T-helper 2 cell (primary cell): ENCODE measurements around the gene MOCS2.

Source experiments
- DNase-seq, 5 experiments: peaks; one replicate each; pipeline versions ENCODE4 v3.0.0 to v3.0.0-alpha.2; 2012 to 2022

The MOCS2 gene

DNA sequence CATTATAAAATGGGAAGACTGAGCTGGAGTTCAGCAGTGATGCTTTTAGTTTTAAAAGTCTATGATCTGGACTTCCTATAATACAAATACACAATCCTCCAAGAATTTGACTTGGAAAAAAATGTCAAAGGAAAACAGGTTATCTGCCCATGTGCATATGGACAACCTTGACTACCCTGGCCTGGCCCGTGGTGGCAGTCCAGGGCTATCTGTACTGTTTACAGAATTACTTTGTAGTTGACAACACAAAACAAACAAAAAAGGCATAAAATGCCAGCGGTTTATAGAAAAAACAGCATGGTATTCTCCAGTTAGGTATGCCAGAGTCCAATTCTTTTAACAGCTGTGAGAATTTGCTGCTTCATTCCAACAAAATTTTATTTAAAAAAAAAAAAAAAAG is 17.3 kb downstream of the MOCS2 start:
- DNase-seq = no peak

DNA sequence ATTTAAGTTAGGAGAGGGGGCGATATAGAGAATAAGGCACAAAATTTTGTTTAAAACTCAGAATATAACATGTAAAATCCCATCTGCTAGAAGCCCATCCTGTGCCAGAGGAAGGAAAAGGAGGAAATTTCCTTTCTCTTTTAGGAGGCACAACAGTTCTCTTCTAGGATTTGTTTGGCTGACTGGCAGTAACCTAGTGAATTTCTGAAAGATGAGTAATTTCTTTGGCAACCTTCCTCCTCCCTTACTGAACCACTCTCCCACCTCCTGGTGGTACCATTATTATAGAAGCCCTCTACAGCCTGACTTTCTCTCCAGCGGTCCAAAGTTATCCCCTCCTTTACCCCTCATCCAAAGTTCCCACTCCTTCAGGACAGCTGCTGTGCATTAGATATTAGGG is 18.3 kb downstream of the MOCS2 start:
- DNase-seq = no peak

DNA sequence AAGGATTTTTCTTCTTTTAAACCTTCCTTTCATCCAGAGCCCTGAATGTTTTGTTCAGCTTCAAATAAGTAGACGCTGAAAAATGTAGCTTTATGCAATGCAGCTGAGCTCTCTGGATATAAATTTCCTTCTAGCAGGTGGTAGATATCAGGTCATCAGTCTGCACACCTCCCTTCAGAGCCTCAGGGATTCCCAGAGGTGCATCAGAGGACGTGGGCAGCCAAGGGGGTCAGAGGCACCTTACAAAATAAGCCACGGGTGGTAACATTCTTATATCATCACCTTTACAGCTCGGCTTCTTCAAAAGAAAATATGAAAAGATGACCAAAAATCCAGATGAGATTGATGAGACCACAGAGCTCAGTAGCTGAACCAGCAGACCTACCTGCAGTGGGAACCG is 19.3 kb downstream of the MOCS2 start:
- peak in 1 of 5 experiments; percentile 17 for DNase-seq

DNA sequence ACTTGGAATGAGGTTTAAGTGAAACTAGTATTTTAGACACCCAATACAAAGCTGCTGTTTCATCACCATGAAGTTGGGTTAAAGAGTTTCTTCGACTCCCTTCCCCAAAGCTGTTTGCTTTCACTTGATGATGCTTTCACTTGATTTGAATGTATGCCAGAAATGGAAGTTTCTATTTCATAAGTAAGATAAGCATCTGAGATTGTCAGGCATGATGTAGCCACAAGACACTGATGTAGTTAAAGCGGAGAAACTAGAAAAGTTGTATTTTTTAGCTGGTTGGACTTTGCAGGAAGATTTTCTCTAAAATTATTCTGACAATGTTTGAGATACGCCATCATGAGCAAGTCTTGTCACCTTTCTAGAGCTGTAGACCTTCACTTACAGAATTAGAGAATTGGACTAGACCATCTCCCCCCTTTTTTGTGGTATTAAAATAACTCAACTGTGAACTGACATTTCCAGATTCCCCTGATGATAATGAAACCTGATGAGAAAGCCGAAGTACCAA is 20.0 kb downstream of the MOCS2 start:
- DNase-seq = peak in 1 of 5 experiments; percentile 90

DNA sequence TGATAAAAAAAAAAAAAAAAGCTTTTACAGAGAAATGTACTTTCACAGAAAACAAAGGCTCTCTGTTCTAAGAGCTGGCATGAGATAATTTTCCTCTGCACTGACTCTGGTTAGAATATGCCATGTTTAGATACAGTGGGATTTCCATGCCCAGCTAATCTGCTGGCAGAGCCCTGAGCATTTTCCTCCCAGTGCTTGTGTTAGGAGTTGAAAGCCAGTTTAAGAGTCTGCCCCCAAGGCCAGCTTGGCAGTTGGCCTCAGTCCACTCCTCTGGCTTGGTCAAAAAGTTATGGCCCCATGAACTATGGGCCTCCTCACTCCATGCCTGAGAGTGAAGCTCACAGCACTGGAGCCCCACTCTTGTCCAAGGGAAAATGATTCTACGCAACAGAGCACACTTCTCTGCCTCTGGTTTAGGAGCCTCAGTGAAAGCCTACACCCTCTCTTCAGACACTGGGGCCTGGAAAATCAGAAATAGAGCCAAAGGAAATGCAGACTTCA is 21.9 kb downstream of the MOCS2 start:
- no peak for DNase-seq

DNA sequence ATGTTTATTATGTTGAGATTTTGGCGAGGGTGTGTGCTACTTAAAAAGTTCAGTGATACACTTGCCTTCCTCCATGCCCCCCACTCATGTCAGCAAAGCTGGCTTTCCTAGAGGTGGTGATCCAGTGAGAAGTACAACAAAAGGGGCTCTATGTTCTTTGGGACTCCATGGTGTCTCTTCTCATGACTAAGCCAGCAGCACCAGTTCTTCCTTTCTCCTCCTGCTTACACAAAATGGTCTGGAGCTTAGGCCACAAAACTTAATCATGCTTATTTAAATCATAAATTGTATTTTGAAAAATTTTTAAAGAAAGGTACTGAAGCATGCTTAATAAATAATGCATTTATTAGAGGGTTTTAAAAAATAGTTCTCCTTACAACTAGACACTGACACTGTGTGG is 22.4 kb downstream of the MOCS2 start:
- no peak for DNase-seq

DNA sequence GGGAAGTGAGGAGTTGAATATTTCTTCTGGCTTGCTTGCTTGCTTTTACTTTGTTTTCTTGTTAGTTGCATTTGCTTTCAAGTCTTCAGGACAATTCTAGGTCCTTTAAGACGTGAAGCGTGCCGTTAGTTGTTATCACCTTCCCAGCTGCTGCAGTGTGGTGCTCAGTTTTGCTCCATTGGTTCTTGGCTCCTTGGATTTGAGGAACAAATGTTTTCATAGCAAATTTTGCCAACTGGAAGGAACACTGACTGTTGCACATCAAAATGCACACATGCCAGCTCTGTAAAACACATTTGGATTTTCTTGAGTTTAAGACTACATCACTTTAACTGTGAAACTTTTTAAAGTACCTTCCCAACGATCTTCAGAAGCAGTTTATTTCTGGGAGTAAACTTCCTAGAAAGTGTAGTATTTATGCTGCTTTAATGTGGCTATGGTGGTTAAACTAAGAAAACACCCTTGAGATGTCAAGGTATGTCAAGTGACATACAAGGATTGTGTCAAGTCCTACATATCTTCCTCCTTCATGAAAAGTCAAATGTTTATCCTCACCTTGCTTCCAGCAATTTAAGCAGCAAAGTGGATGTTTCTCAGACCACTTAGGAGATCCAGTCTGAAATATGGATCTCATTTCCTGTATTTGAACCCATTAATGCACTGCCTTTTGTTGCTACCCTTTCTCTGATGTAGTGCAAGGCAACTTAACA is 24.9 kb downstream of the MOCS2 start:
- no peak for DNase-seq

DNA sequence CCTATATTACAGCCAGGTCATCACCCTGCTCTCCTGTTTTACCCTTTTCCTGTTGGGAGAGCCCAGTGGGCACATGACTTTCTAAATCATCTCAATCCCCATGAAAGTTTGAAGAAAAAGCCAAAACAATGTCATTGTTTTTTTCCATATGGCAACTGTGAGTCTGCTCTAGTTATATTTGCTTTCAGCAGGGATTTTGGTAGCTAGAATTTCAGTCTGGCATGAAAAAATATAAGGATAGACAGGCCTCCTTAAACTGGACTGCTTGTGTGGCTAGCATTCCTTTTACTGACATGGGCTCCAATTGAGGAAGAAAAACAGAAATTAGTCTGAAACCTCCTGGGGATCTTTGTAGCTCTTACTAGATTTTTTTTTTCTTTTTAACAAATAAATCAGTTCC is 25.6 kb downstream of the MOCS2 start:
- DNase-seq = no peak

DNA sequence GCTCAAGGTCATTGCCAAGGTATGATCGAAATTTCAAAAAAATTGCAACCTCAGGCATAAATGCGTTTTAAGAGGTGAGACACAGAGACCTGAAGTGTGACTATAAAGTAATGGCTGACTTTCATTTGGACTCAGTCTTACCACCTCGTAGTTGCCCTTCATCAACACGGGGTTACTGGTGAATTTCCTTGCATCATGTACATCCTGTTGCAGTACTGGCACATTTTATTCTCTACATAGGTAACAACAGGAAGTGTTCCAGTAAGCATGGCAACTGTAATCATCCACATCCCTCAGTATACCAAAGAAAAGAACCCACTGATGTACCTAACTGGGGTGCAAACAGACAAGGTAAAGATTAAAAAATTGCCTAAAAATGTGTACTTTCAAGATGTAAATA is 29.3 kb downstream of the MOCS2 start:
- peak in 1 of 5 experiments; percentile 73 for DNase-seq

DNA sequence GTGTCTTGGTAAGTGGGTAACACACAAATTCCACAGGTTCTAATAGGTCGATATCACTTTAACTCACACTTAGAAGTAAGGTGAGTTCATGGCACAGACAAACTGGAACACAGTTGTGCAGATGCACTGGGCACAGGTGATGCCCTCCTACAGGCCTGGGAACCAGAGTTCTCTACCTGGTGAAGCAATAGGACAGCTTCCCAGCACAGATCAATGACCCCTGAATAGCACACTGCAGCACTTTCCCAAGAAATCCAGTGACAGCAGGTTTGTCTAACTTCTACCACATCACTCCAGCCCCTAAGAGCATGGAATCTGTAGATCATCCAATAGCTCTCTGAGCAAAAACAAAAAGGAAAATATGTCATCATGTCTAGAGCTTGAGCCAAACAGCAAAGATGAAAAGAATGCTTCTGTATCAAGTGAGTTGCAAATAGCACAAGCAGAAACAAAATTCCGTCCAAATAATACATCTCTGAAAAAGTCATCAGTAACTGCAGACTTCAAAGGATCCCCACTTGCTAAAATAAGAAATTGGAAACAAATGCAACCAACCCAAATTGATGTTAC is 33.5 kb downstream of the MOCS2 start:
- no peak for DNase-seq

DNA sequence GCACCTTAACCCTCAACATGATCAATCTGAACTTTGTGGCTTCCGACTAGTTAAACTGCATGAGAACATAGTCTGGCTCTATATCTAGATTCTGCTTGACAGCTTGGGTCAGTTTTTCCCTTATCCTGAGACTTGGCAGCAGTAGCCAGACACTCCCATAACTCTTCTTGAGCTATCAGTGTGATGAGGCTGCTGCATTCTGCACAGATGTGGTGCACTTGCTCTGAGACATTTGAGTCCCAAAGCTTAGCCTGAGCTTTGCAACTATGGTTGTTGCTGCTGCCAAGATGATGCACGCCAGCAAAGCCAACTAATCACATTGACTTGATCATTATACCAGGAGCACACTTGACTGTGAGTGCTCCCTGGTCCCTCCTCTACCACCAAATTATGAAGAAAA is 36.2 kb downstream of the MOCS2 start:
- no peak for DNase-seq

DNA sequence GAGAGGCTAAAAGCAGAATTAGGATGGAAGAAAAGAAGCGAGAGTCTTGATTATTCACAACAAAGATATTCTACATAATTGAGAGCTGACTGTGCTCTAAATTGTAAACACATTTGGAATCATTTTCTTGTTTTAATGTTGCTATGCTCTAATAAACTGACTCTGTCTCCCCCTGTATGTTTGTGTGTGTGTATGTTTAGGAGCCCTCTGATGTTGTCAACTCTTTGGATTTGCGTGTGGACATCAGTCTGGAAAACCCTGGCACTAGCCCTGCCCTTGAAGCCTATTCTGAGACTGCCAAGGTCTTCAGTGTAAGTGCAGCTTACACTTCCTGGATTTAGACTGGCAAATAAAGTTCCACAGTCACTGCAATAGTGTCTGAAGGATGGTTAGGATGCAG is 37.8 kb downstream of the MOCS2 start:
- DNase-seq = no peak

DNA sequence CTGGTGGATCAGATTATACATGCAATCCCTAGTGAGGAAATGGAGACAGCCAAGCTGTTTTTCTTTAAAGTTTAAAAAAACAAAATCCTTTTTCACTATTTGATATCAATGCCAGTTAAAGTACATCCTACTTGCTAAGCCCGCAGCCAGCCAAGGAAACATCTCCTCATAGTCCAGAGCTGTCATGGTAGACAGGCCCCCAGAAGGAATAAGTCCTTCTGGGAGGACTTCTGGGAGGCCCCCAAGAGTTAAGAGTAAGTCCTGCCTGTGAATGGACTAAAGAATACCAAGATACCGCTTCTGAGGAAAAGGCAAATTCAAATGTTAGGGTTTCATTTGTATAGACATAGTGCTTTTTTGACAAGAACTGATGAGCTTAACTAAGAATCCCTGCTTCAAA is 38.3 kb downstream of the MOCS2 start:
- DNase-seq = no peak

DNA sequence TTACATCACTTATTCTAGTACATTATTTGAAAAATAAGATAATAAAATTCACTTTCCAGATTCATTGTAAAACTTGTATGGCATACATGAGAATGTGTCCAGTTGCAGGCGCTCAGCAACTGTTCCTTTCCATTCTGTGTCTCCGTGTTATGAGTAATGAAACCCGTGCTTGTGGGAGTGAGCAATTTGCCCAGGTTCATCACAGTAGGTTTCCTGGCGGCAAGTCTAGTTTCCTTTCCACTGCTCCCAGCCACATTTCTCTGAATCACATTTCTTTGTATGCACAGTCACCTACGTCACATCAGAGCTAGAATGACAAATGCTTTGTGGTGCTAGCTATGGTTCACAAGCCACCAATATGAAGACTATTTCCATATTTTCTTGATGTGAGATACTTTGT is 39.9 kb downstream of the MOCS2 start:
- DNase-seq = peak in 2 of 5 experiments; percentile 26 to 84

DNA sequence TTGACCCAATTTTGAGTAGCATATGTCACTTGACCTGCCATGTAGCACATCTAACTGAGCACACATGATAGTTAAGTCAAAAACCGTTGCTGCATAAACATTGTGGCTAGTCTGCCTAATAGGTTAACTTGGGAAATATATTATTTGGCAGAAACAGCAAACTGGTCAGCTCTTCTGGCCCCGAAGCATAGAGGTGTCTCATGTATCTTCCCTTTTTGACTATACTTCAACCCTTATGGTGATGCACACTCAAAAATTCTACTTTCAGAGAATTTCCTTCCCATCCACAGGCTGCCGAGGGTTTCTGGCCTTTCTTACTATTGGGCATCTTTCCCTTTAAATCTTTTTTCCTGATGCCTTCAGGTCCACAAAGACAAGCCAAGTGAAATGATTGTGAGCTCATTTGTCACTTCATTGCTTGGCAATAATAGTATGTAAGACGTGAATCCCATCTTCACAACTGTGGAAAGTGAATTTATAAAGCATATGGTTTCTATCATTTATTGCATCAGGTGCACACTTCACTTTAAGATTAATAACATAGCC is 41.2 kb downstream of the MOCS2 start:
- no peak for DNase-seq

DNA sequence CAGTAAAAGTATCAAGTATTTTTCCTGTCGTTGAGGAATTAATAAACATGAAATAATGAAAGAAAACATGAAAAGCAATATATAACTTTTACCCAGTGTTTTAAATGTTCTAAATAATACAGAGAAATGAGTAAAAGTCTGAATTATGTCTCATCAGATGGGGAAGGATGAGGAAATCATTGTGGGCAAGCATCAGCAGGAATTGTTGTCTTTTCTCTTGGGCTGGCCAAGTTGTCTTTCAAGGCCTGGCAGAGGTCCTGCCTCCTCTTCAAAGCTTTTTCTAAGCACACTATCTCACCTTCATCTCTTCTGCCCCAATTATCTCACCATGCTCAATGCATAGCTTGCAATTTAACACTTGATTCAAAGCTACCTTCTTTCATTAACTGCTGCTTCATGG is 41.9 kb downstream of the MOCS2 start:
- no peak for DNase-seq

DNA sequence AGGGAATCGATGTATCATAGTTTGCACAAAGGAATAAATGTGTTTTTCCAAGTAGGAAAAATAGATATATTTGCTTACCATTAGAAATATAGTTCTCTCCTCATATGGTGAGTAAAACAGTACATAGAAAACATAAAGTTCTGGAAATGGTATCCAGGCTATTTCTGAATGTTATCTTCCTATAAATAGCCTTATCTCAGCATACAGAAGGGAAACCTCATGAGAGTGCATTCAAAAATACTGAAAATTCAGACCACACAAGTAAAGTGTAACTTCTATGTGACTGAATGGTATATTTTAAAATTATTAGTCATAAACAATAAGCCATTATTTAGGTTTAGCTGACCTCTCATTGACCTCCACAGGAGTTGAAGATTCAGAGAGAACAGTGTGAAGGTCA is 43.5 kb downstream of the MOCS2 start:
- no peak for DNase-seq

DNA sequence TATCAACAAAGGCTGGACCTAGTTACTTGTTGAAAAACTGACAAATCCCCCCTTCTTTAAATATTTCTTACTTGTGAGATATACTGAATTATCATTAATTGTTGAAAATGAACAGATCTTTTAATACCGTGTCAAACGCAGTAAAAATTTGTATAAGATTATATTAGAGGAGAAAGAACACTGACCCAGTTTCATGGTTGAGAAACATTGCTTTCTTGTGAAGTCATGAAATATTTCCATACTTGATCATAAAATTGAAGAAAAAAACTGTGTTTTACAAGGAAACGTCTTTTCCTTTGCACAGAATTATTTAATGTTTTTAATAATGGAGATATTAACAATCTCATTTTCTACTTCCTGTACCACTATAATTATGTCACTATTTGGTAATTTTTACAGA is 45.8 kb downstream of the MOCS2 start:
- no peak for DNase-seq

DNA sequence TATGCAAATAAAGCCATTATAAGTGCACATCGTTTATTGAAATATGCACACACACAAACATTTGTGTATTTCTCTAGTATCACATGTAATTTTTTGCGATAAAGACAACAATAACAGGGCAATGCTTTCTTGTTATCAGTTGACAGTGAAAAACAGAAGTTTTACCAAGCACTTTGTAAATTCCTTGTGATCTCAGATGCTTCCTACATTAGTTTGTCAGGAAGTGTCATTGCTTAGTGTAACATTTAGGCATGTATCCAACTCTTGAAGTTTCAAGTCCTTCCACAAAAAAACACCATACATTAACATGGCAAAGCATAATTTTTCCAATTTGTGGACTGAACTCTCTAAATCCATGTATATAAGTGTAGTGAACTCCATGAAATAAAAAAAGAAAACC is 46.4 kb downstream of the MOCS2 start:
- DNase-seq = no peak

DNA sequence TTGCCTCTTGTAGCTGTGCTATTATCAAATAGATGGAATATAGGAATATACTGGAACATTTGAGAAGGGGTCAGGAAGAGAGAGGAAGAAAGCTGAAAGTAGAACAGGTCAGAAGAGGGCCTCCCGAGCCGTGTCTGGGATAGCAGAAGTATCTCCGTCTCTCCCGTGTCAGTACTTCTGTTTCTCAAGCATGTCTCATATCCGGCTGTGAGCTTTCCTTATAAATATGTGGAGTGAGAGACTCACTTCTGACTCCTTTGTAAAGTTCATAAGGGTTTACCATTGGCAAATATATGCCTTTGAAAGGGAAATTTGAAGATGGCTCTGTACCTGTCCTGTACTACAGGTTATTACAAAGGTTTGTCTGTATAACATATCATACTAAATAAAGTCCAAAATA is 50.3 kb downstream of the MOCS2 start:
- no peak for DNase-seq

DNA sequence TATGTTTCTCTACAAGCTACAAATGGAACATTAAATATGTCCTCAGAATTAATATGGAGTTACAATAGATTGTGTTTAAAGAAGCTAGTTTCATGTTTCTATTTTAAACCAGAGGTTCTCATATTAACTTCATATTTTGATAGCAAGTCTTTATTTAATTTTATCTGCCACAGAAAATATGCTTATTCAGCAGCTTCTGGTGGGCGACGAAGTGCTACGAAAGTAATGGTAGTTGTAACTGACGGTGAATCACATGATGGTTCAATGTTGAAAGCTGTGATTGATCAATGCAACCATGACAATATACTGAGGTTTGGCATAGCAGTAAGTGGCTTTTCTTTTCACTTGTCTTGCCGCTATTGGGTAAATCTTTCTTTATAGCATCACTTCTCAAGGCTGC is 54.2 kb downstream of the MOCS2 start:
- DNase-seq = no peak

DNA sequence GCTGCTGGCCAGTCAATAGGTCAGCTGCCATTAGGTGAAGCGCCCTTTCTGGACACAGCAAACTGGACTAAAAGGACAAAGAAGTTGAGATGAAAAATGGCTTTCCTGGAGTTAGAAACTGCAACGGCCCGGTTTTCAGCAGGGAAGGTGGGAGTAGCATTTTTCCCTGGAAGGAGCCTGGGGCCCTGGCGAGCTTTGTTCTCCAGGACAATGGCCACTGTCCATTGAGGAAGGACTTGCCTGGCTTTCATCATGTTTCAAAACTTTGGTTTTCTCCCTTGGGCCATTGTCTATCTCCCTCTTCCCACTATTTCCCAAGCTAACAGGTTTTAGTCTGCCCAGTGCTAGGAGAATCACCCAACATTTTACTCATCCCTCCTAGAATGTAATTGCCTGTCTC is 56.2 kb downstream of the MOCS2 start:
- no peak for DNase-seq

DNA sequence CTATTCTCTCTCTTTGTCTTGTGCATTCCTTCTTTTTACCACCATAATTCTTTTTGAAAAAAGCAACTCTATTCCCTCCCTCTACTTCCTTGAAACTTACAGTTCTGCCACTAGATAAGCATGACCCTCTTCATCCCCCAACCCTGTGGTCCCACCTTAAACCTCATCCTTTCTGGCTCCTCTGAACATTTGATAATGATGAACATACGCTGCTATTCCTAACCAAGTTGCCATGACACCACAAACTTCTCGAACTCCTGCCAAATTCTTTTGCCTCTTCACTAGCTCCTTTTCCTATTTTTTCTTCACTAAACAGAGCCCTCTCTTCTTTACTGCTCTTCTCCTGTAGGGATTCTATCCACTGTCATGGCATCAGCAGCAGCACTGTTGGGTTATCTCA is 57.1 kb downstream of the MOCS2 start:
- no peak for DNase-seq

DNA sequence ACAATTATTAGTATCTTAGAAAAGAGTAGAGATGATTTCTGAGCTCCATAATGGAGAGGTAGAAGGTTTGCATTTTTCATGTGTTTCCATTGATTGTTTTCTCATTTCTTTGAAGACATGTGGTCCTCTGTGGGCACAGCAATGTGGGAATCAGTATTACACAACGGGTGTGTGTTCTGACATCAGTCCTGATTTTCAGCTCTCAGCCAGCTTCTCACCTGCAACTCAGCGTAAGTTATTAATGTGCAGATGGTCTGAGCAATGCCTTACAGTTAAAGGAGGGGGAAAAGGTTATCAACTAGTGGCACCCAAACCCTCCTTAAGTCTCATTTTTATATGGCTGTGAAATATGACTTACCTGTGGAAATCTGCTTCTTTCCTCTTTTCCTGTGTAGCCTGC is 61.3 kb downstream of the MOCS2 start:
- no peak for DNase-seq
